ENCODE measurements around the gene CD72. TPM values are rescaled to one million over a fixed set of nuclear protein-coding genes. Genes with fewer than 3 reads are reported as not detected.

CD72 gene
- total RNA-seq, 1 donor from 2014 or later: 1.8 TPM

DNA sequence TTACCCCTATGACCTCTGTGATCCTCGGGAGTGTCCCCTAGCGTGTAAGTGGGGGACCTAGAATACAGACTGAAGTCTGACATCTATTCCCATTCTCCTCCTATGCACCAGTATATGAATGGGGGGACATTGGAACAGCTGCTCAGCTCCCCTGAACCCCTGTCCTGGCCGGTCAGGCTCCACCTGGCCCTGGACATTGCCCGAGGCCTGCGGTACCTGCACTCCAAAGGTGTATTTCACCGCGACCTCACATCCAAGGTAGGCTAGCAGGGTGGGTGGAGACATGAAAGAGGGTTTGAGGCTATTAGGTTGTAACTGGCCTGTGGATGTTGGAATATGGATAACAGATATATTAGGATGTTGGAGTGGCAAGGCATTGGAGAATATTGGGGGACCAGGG, 11.5 kb downstream of the CD72 start:
- TF ChIP-seq, protein P1, sequence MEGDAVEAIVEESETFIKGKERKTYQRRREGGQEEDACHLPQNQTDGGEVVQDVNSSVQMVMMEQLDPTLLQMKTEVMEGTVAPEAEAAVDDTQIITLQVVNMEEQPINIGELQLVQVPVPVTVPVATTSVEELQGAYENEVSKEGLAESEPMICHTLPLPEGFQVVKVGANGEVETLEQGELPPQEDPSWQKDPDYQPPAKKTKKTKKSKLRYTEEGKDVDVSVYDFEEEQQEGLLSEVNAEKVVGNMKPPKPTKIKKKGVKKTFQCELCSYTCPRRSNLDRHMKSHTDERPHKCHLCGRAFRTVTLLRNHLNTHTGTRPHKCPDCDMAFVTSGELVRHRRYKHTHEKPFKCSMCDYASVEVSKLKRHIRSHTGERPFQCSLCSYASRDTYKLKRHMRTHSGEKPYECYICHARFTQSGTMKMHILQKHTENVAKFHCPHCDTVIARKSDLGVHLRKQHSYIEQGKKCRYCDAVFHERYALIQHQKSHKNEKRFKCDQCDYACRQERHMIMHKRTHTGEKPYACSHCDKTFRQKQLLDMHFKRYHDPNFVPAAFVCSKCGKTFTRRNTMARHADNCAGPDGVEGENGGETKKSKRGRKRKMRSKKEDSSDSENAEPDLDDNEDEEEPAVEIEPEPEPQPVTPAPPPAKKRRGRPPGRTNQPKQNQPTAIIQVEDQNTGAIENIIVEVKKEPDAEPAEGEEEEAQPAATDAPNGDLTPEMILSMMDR (IDR thresholded peaks at IDR 0.05; ENCODE audit: insufficient read depth, low read depth, low read length): no peak
- no peak for TF ChIP-seq EZH2 (IDR thresholded peaks at IDR 0.05; ENCODE audit: insufficient read depth, low read length)
- FAIRE-seq: no peak

GRCh38 chr9:35606138-35606504, 12.1 kb downstream of the CD72 start:
- Histone ChIP-seq H3K79me2 (ENCODE audit: insufficient read depth, low read length) (peaks cover 16% of the 10 kb centered on the region), H3K27ac (ENCODE audit: low read depth, low read length) (no peak overlapping the region), H3K9me3 (ENCODE audit: insufficient read depth, low read depth, low read length) (no peaks in the 10 kb centered on the region), H2AFZ (ENCODE audit: low read depth, low read length) (peak overlapping the region; percentile 76), H3K9ac (ENCODE audit: low read length) (peak overlapping the region; percentile 81), H3K4me3 (ENCODE audit: insufficient read depth, low read depth, low read length) (peak overlapping the region; percentile 67), H4K20me1 (ENCODE audit: insufficient read depth, low read length) (peaks cover 17% of the 10 kb centered on the region), H3K27me3 (ENCODE audit: insufficient read depth, low read length) (no peaks in the 10 kb centered on the region), H3K4me2 (ENCODE audit: low read length) (peak overlapping the region; percentile 93), H3K4me1 (ENCODE audit: insufficient read depth, low read length) (peaks cover 25% of the 10 kb centered on the region), H3K36me3 (ENCODE audit: insufficient read depth, low read length) (no peaks in the 10 kb centered on the region)
- FAIRE-seq: no peak
- Mint-ChIP-seq H3K36me3 (ENCODE audit: low read depth, unreplicated experiment) (peaks cover 16% of the 10 kb centered on the region), H3K4me1 (ENCODE audit: low read depth, unreplicated experiment) (peaks cover 13% of the 10 kb centered on the region), H3K4me3 (ENCODE audit: unreplicated experiment) (peak overlapping the region; percentile 86), H3K27ac (ENCODE audit: unreplicated experiment) (peak overlapping the region; percentile 41), H3K9me3 (ENCODE audit: unreplicated experiment) (no peaks in the 10 kb centered on the region), H3K27me3 (ENCODE audit: low read depth, unreplicated experiment) (no peaks in the 10 kb centered on the region)
- TF ChIP-seq EZH2 (IDR thresholded peaks at IDR 0.05; ENCODE audit: insufficient read depth, low read length): no peak
- TF ChIP-seq, protein P1 (IDR thresholded peaks at IDR 0.05; ENCODE audit: insufficient read depth, low read depth, low read length): no peak
- DNase-seq (ENCODE audit: low read depth): no peak

More for the DNA sequence above, 11.5 kb downstream of the CD72 start:
- no peaks in the 10 kb centered on the region for H3K9me3 Mint-ChIP-seq (ENCODE audit: unreplicated experiment)
- H3K4me1 Mint-ChIP-seq (ENCODE audit: low read depth, unreplicated experiment): peaks cover 13% of the 10 kb centered on the region
- Histone ChIP-seq H3K9me3 (ENCODE audit: insufficient read depth, low read depth, low read length) (no peaks in the 10 kb centered on the region), H3K4me1 (ENCODE audit: insufficient read depth, low read length) (peaks cover 25% of the 10 kb centered on the region), H3K79me2 (ENCODE audit: insufficient read depth, low read length) (peaks cover 16% of the 10 kb centered on the region), H4K20me1 (ENCODE audit: insufficient read depth, low read length) (peaks cover 17% of the 10 kb centered on the region), H2AFZ (ENCODE audit: low read depth, low read length) (no peak overlapping the region), H3K9ac (ENCODE audit: low read length) (no peak overlapping the region), H3K27me3 (ENCODE audit: insufficient read depth, low read length) (no peaks in the 10 kb centered on the region), H3K4me3 (ENCODE audit: insufficient read depth, low read depth, low read length) (no peak overlapping the region), H3K27ac (ENCODE audit: low read depth, low read length) (no peak overlapping the region), H3K4me2 (ENCODE audit: low read length) (peak overlapping the region; percentile 34), H3K36me3 (ENCODE audit: insufficient read depth, low read length) (no peaks in the 10 kb centered on the region)
- H3K36me3 Mint-ChIP-seq (ENCODE audit: low read depth, unreplicated experiment): peaks cover 16% of the 10 kb centered on the region
- peak overlapping the region; percentile 36 for H3K27ac Mint-ChIP-seq (ENCODE audit: unreplicated experiment)
- peak overlapping the region; percentile 70 for H3K4me3 Mint-ChIP-seq (ENCODE audit: unreplicated experiment)
- no peaks in the 10 kb centered on the region for H3K27me3 Mint-ChIP-seq (ENCODE audit: low read depth, unreplicated experiment)
- DNase-seq (ENCODE audit: low read depth): no peak

- Histone ChIP-seq H3K9ac (ENCODE audit: low read length) (peak overlapping the region; percentile 81), H3K27ac (ENCODE audit: low read depth, low read length) (peak overlapping the region; percentile 33), H3K4me1 (ENCODE audit: insufficient read depth, low read length) (peaks cover 25% of the 10 kb centered on the region), H4K20me1 (ENCODE audit: insufficient read depth, low read length) (peaks cover 17% of the 10 kb centered on the region), H3K9me3 (ENCODE audit: insufficient read depth, low read depth, low read length) (no peaks in the 10 kb centered on the region), H3K4me2 (ENCODE audit: low read length) (peak overlapping the region; percentile 93), H3K79me2 (ENCODE audit: insufficient read depth, low read length) (peaks cover 16% of the 10 kb centered on the region), H3K4me3 (ENCODE audit: insufficient read depth, low read depth, low read length) (peak overlapping the region; percentile 67), H2AFZ (ENCODE audit: low read depth, low read length) (peak overlapping the region; percentile 76), H3K36me3 (ENCODE audit: insufficient read depth, low read length) (no peaks in the 10 kb centered on the region), H3K27me3 (ENCODE audit: insufficient read depth, low read length) (no peaks in the 10 kb centered on the region)
- FAIRE-seq (no peak), DNase-seq (ENCODE audit: low read depth) (no peak)
- peaks cover 14% of the 10 kb centered on the region for H3K36me3 Mint-ChIP-seq (ENCODE audit: low read depth, unreplicated experiment)
- peak overlapping the region; percentile 86 for H3K4me3 Mint-ChIP-seq (ENCODE audit: unreplicated experiment)
- no peaks in the 10 kb centered on the region for H3K27me3 Mint-ChIP-seq (ENCODE audit: low read depth, unreplicated experiment)
- TF ChIP-seq, protein P1 (IDR thresholded peaks at IDR 0.05; ENCODE audit: insufficient read depth, low read depth, low read length): no peak
- no peak for TF ChIP-seq EZH2 (IDR thresholded peaks at IDR 0.05; ENCODE audit: insufficient read depth, low read length)
- H3K4me1 Mint-ChIP-seq (ENCODE audit: low read depth, unreplicated experiment): peaks cover 13% of the 10 kb centered on the region
- H3K9me3 Mint-ChIP-seq (ENCODE audit: unreplicated experiment): no peaks in the 10 kb centered on the region
- peak overlapping the region; percentile 41 for H3K27ac Mint-ChIP-seq (ENCODE audit: unreplicated experiment)
Observed at GRCh38 chr9:35605351-35606137, 12.7 kb downstream of the CD72 start.

Measured in astrocyte (in vitro differentiated cells and primary cell).